HG02840 (cell line): Measurements from ENCODE around the gene RANBP9.

Source experiments
- ATAC-seq: cut with Tn5 transposase; IDR thresholded peaks from one replicate; pipeline ENCODE4 v1.9.1; 2021; ENCODE audit warnings: mild to moderate bottlenecking, moderate library complexity, moderate number of reproducible peaks; ENCODE audit not compliant: unreplicated experiment, low FRiP score

RANBP9 gene

GRCh38 chr6:13679996-13680395, 31.6 kb downstream of the RANBP9 start:
- no peak for ATAC-seq

- no peak for ATAC-seq
These were observed 33.2 kb downstream of the RANBP9 start for GRCh38 chr6:13678255-13678983.

GRCh38 chr6:13677878-13678254, 33.8 kb downstream of the RANBP9 start:
- ATAC-seq, result no peak

- no peak for ATAC-seq
These were observed 35.0 kb downstream of the RANBP9 start for GRCh38 chr6:13676551-13677156.

- no peak for ATAC-seq
These were observed 37.0 kb downstream of the RANBP9 start for GRCh38 chr6:13674533-13675190.

GRCh38 chr6:13673825-13674444, 37.7 kb downstream of the RANBP9 start:
- ATAC-seq, result no peak

- ATAC-seq, result no peak
These were observed 38.3 kb downstream of the RANBP9 start for GRCh38 chr6:13673368-13673767.

GRCh38 chr6:13672904-13673303, 38.7 kb downstream of the RANBP9 start:
- ATAC-seq, result no peak

GRCh38 chr6:13671548-13672127, 40.0 kb downstream of the RANBP9 start:
- ATAC-seq, result no peak

- no peak for ATAC-seq
These were observed 42.2 kb downstream of the RANBP9 start for GRCh38 chr6:13669476-13669875.

GRCh38 chr6:13668291-13668928, 43.2 kb downstream of the RANBP9 start:
- ATAC-seq, result no peak

- no peak for ATAC-seq
These were observed 44.0 kb downstream of the RANBP9 start for GRCh38 chr6:13667655-13668054.

- no peak for ATAC-seq
These were observed 45.2 kb downstream of the RANBP9 start for GRCh38 chr6:13666194-13667105.

GRCh38 chr6:13664703-13665352, 46.8 kb downstream of the RANBP9 start:
- no peak for ATAC-seq

GRCh38 chr6:13663986-13664385, 47.6 kb downstream of the RANBP9 start:
- ATAC-seq, result no peak

- ATAC-seq, result no peak
These were observed 48.8 kb downstream of the RANBP9 start for GRCh38 chr6:13662651-13663334.

- ATAC-seq, result no peak
These were observed 50.0 kb downstream of the RANBP9 start for GRCh38 chr6:13661647-13662046.

- ATAC-seq, result no peak
These were observed 50.7 kb downstream of the RANBP9 start for GRCh38 chr6:13660893-13661292.
